ENCODE data around the gene ULK4. TPM values are rescaled to one million over a fixed set of nuclear protein-coding genes. Genes with fewer than 3 reads are reported as not detected.

The ULK4 gene
- total RNA-seq, 4 donors from 2014 or later = 3.2 to 18.7 (median 12.6) TPM

DNA sequence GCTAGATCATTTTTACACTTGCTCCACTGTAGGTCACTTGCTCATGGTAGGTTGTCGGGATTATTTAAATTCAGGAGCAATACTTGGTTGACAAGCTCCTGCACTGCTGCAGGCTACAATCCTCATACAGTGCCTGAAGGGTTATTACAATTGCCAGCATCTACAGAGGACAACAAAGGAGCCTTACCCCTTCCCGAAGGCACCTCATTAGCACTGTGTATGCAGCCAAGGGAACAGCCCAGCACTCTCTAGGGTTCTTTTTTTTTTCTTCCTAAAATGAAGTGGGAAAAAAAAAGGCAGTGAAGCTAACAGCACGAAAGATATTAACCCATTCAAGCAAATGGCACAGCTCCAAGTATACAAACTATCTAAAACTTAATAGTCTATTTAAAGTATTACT is 142.7 kb downstream of the ULK4 start:
- H3K4me3 ChIP-seq (ENCODE audit: low read depth, poor library complexity, severe bottlenecking) = no peak overlapping the region
- no peak for DNase-seq (ENCODE audit: low spot score in 2 of 2)
- intact Hi-C loops (cut with DNase I; ENCODE audit: low total_unique reads) = no loop called here

GRCh38 chr3:41808618-41809017 is 153.3 kb downstream of the ULK4 start:
- DNase-seq (ENCODE audit: low spot score in 2 of 2) = no peak
- H3K4me3 ChIP-seq (ENCODE audit: low read depth, poor library complexity, severe bottlenecking) = no peak overlapping the region
- TF ChIP-seq, protein P1, sequence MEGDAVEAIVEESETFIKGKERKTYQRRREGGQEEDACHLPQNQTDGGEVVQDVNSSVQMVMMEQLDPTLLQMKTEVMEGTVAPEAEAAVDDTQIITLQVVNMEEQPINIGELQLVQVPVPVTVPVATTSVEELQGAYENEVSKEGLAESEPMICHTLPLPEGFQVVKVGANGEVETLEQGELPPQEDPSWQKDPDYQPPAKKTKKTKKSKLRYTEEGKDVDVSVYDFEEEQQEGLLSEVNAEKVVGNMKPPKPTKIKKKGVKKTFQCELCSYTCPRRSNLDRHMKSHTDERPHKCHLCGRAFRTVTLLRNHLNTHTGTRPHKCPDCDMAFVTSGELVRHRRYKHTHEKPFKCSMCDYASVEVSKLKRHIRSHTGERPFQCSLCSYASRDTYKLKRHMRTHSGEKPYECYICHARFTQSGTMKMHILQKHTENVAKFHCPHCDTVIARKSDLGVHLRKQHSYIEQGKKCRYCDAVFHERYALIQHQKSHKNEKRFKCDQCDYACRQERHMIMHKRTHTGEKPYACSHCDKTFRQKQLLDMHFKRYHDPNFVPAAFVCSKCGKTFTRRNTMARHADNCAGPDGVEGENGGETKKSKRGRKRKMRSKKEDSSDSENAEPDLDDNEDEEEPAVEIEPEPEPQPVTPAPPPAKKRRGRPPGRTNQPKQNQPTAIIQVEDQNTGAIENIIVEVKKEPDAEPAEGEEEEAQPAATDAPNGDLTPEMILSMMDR (IDR thresholded peaks at IDR 0.05) = no peak
- TF ChIP-seq POLR2A (IDR thresholded peaks at IDR 0.05) = no peak
- intact Hi-C loops (cut with DNase I; ENCODE audit: low total_unique reads) = no loop called here
- WGBS, 2 donors = 94 to 97% methylated on average over 8 of the region's 8 CpGs

More for the DNA sequence above, 142.7 kb downstream of the ULK4 start:
- 52 to 59% methylated on average over 3 of the region's 3 CpGs for WGBS, 2 donors
- no peak for TF ChIP-seq POLR2A (IDR thresholded peaks at IDR 0.05)
- TF ChIP-seq, protein P1 (IDR thresholded peaks at IDR 0.05) = no peak

DNA sequence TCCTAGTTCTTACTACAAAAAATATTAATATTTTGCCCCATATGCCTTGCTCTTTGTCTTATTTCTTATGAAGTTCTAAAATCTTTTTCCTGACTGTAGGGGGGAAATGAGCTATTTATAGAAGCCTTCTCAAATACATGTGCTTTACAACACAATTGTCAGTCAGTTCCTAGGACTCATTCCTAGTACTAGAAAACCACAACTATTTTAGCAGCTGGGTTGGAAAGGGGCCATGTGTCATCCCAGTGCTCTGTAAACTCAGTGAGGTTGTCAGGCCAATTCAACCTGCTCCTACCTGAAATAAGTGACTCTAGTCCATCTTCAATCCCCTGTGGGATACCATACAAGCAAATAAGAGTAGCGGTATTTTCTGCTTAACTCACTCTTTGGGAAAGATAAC is 153.8 kb downstream of the ULK4 start:
- no peak for DNase-seq (ENCODE audit: low spot score in 2 of 2)
- intact Hi-C loops (cut with DNase I; ENCODE audit: low total_unique reads) = no loop called here
- H3K4me3 ChIP-seq (ENCODE audit: low read depth, poor library complexity, severe bottlenecking) = no peak overlapping the region
- WGBS, 2 donors = 77 to 93% methylated on average over 1 of the region's 1 CpG
- TF ChIP-seq POLR2A (IDR thresholded peaks at IDR 0.05) = no peak
- TF ChIP-seq, protein P1 (IDR thresholded peaks at IDR 0.05) = no peak

DNA sequence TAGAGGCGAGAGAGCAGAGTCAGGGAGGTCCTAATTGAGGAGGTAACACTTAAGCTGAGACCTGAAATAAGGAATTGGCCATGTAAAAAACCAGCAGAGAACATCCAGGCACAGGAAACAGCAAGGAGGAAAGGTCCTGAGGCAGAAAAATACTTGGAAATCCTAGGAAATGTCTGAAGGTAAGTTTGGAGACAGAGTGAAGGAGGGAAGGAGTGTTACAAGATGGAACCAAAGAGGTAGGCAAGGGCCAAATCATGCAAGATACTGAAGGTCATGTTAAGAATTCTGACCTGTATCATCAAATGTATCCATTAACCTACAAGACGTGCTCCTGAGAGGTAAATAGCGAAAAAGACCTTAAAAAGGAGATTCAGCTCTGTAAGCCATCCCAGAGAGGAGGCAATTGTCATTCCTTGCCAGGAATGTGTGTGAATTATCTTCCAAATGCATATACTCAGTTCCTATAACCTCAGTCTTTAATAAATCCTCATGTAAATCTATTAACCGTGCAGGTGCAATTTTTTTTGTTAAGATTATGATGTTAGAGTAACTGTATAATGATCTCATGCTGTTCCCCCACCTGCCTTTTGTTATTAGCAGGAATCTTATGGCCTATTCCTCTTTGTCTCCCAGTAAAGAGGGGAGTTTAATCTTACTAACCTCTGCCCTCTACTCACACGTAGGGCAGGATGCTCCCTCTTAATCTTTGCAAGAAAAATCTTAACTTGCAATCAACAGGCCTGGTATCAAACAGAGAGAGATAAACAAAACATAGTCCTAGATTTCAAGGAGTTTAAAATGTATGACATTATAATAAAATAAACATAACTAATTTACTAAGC is 166.9 kb downstream of the ULK4 start:
- DNase-seq (ENCODE audit: low spot score in 2 of 2) = no peak
- intact Hi-C loops (cut with DNase I; ENCODE audit: low total_unique reads) = no loop called here
- TF ChIP-seq POLR2A (IDR thresholded peaks at IDR 0.05) = no peak
- TF ChIP-seq, protein P1 (IDR thresholded peaks at IDR 0.05) = no peak
- 86 to 89% methylated on average over 5 of the region's 5 CpGs for WGBS, 2 donors
- no peak overlapping the region for H3K4me3 ChIP-seq (ENCODE audit: low read depth, poor library complexity, severe bottlenecking)

DNA sequence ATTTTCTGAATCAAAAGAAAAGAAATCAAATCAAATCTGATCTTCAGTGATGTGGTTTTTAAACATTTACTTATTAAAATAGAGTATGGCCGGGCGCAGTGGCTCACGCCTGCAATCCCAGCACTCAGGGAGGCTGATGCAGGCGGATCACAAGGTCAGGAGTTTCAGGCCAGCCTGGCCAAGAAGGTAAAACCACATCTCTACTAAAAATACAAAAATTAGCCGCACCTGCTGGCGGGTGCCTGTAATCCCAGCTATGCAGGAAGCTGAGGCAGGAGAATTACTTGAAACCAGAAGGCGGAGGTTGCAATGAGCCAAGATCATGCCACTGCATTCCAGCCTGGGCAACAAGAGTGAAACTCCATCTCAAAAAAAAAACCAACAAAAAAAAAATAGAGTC is 169.1 kb downstream of the ULK4 start:
- no peak for DNase-seq (ENCODE audit: low spot score in 2 of 2)
- 88 to 96% methylated on average over 7 of the region's 7 CpGs for WGBS, 2 donors
- no peak overlapping the region for H3K4me3 ChIP-seq (ENCODE audit: low read depth, poor library complexity, severe bottlenecking)
- TF ChIP-seq POLR2A (IDR thresholded peaks at IDR 0.05) = no peak
- TF ChIP-seq, protein P1 (IDR thresholded peaks at IDR 0.05) = no peak
- intact Hi-C loops (cut with DNase I; ENCODE audit: low total_unique reads) = no loop called here

Data from lower leg skin (tissue), 4 donors.